Hepatocyte (in vitro differentiated cells): ENCODE data around the gene CCT6B. TPM values are rescaled to one million over a fixed set of nuclear protein-coding genes. Genes with fewer than 3 reads are reported as not detected.

Experiments used
- DNase-seq: peaks from one replicate; pipeline ENCODE4 v3.0.0-alpha.2; 2016; ENCODE audit warnings: low spot score
- H2AFZ ChIP-seq: fragments of 200-600 bp; sonication (generic); 2 replicates; pipeline ENCODE4 v1.6.0; 2016; ENCODE audit warnings: antibody characterized with exemption, mild to moderate bottlenecking
- H3K27ac ChIP-seq: fragments of 200-600 bp; sonication (generic); 2 replicates; pipeline ENCODE4 v1.5.1; 2016; ENCODE audit warnings: mild to moderate bottlenecking
- H3K27me3 ChIP-seq: fragments of 200-600 bp; sonication (generic); 2 replicates; pipeline ENCODE4 v1.6.1; 2016
- H3K36me3 ChIP-seq: fragments of 200-600 bp; sonication (generic); replicated peaks from 2 replicates; pipeline ENCODE4 v1.5.1; 2016; ENCODE audit warnings: low read depth; ENCODE audit not compliant: insufficient read depth
- H3K4me1 ChIP-seq: fragments of 200-600 bp; sonication (generic); 2 replicates; pipeline ENCODE4 v1.5.1; 2016; ENCODE audit warnings: mild to moderate bottlenecking, moderate library complexity; ENCODE audit not compliant: insufficient read depth
- H3K4me2 ChIP-seq: fragments of 200-600 bp; sonication (generic); 2 replicates; pipeline ENCODE4 v1.6.0; 2016
- H3K4me3 ChIP-seq: fragments of 200-600 bp; sonication (generic); 2 replicates; pipeline ENCODE4 v1.5.1; 2016; ENCODE audit warnings: mild to moderate bottlenecking
- H3K79me2 ChIP-seq: fragments of 200-600 bp; sonication (generic); 2 replicates; pipeline ENCODE4 v1.6.0; 2017; ENCODE audit warnings: mild to moderate bottlenecking
- H3K9me2 ChIP-seq: fragments of 200-600 bp; sonication (generic); replicated peaks from 2 replicates; pipeline ENCODE4 v1.6.0; 2017; ENCODE audit warnings: mild to moderate bottlenecking; ENCODE audit not compliant: insufficient read depth
- H3K9me3 ChIP-seq: fragments of 200-600 bp; sonication (generic); 2 replicates; pipeline ENCODE4 v1.5.1; 2016; ENCODE audit warnings: low read depth, mild to moderate bottlenecking
- H4K20me1 ChIP-seq: fragments of 200-600 bp; sonication (generic); 2 replicates; pipeline ENCODE4 v1.6.0; 2016; ENCODE audit warnings: mild to moderate bottlenecking; ENCODE audit not compliant: insufficient read depth, poor library complexity, severe bottlenecking
- EZH2 ChIP-seq: fragments of 200-600 bp; sonication (generic); IDR thresholded peaks from 2 replicates; pipeline ENCODE4 v1.6.1; 2016; ENCODE audit warnings: antibody characterized with exemption, mild to moderate bottlenecking, borderline replicate concordance
- EZH2phosphoT487 ChIP-seq: fragments of 200-600 bp; sonication (generic); IDR thresholded peaks from one replicate; pipeline ENCODE4 v1.6.1; 2018; ENCODE audit warnings: antibody characterized with exemption, mild to moderate bottlenecking, low read depth, moderate library complexity; ENCODE audit not compliant: unreplicated experiment, severe bottlenecking
- WGBS: methylation state at CpG from one replicate; pipeline ENCODE4 v1.1.6; 2016; ENCODE audit warnings: low lambda C conversion rate; ENCODE audit errors: missing lambda C conversion rate; 5-methylcytosine and 5-hydroxymethylcytosine counted together
- polyA plus RNA-seq: library from polyadenylated mRNA; unstranded; fragments of >200 nt; fragmentation: Nextera tagmentation; extraction: Ambion mirVana; gene quantifications from 2 replicates; pipeline ENCODE4 v1.2.1, GENCODE V29; 2016
- total RNA-seq: library from RNA; depleted of rRNA; stranded (reverse); fragments of >200 nt; gene quantifications from 2 replicates; pipeline ENCODE4 v1.2.3, GENCODE V29; 2014
- TF ChIP-seq, protein P1 (sequence below): fragments of 200-600 bp; sonication (generic); IDR thresholded peaks from 2 replicates; pipeline ENCODE4 v1.5.1; 2016; ENCODE audit warnings: antibody characterized with exemption, mild to moderate bottlenecking; ENCODE audit not compliant: poor library complexity

The CCT6B gene
- total and polyA plus RNA-seq, 2 experiments from 2014 or later: 1.7 to 2.6 TPM

- WGBS: 92% methylated on average over 3 of the region's 3 CpGs
Measured at GRCh38 chr17:34991606-34992005, 30.3 kb upstream of the CCT6B start.

GRCh38 chr17:34990921-34991365, 29.7 kb upstream of the CCT6B start:
- H3K27ac ChIP-seq: no peak overlapping the region
- DNase-seq: peak; percentile 56
- H3K4me3 ChIP-seq: no peak overlapping the region
- WGBS: 42% methylated on average over 6 of the region's 6 CpGs
- no peak overlapping the region for H3K4me2 ChIP-seq
- H3K4me1 ChIP-seq: no peaks in the 10 kb centered on the region
- no peaks in the 10 kb centered on the region for H3K79me2 ChIP-seq
- TF ChIP-seq EZH2 (no peak), EZH2phosphoT487 (no peak)
- TF ChIP-seq, protein P1, sequence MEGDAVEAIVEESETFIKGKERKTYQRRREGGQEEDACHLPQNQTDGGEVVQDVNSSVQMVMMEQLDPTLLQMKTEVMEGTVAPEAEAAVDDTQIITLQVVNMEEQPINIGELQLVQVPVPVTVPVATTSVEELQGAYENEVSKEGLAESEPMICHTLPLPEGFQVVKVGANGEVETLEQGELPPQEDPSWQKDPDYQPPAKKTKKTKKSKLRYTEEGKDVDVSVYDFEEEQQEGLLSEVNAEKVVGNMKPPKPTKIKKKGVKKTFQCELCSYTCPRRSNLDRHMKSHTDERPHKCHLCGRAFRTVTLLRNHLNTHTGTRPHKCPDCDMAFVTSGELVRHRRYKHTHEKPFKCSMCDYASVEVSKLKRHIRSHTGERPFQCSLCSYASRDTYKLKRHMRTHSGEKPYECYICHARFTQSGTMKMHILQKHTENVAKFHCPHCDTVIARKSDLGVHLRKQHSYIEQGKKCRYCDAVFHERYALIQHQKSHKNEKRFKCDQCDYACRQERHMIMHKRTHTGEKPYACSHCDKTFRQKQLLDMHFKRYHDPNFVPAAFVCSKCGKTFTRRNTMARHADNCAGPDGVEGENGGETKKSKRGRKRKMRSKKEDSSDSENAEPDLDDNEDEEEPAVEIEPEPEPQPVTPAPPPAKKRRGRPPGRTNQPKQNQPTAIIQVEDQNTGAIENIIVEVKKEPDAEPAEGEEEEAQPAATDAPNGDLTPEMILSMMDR: no peak
- H3K9me2 ChIP-seq: no peaks in the 10 kb centered on the region
- H3K27me3 ChIP-seq: no peaks in the 10 kb centered on the region
- no peak overlapping the region for H2AFZ ChIP-seq
- H4K20me1 ChIP-seq: no peaks in the 10 kb centered on the region
- H3K9me3 ChIP-seq: no peaks in the 10 kb centered on the region
- H3K36me3 ChIP-seq: no peaks in the 10 kb centered on the region

More at GRCh38 chr17:34991606-34992005, 30.3 kb upstream of the CCT6B start:
- Histone ChIP-seq H3K4me2 (no peak overlapping the region), H3K36me3 (no peaks in the 10 kb centered on the region), H3K27me3 (no peaks in the 10 kb centered on the region), H4K20me1 (no peaks in the 10 kb centered on the region), H3K9me2 (no peaks in the 10 kb centered on the region), H3K4me1 (no peaks in the 10 kb centered on the region), H3K27ac (no peak overlapping the region), H2AFZ (no peak overlapping the region), H3K4me3 (no peak overlapping the region), H3K79me2 (no peaks in the 10 kb centered on the region), H3K9me3 (no peaks in the 10 kb centered on the region)
- DNase-seq: no peak
- TF ChIP-seq, protein P1: no peak
- TF ChIP-seq EZH2 (no peak), EZH2phosphoT487 (no peak)

- 96% methylated on average over 10 of the region's 10 CpGs for WGBS
- Histone ChIP-seq H3K27ac (no peak overlapping the region), H3K9me3 (no peaks in the 10 kb centered on the region), H3K4me2 (no peak overlapping the region), H3K79me2 (peaks cover 7% of the 10 kb centered on the region), H3K36me3 (no peaks in the 10 kb centered on the region), H2AFZ (no peak overlapping the region), H3K27me3 (no peaks in the 10 kb centered on the region), H3K9me2 (no peaks in the 10 kb centered on the region), H4K20me1 (no peaks in the 10 kb centered on the region), H3K4me1 (no peaks in the 10 kb centered on the region), H3K4me3 (no peak overlapping the region)
- TF ChIP-seq EZH2 (no peak), EZH2phosphoT487 (no peak)
- TF ChIP-seq, protein P1: no peak
- no peak for DNase-seq
Measured at GRCh38 chr17:34989473-34989872, 28.2 kb upstream of the CCT6B start.

DNA sequence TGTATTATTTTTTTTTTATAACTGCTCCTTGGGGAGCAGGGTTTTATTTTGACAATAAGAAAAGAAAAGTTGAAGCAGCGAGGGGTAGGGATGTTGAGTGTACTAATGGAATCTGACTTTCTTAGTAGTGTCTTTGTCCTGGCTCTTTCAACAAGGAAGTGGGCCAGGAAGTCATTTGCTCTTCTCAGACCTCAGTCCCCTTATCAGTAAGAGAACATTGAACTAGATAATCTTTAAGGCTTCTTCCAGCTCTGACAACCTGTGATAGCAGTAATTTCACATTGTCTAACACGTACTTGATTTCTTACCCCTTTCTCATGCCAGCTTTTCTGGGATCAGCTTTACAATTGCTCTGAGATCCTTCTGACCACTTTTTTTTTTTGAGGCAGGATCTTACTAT, 27.4 kb upstream of the CCT6B start:
- Histone ChIP-seq H3K27ac (no peak overlapping the region), H4K20me1 (no peaks in the 10 kb centered on the region), H3K36me3 (no peaks in the 10 kb centered on the region), H3K79me2 (peaks cover 15% of the 10 kb centered on the region), H3K27me3 (no peaks in the 10 kb centered on the region), H3K9me2 (no peaks in the 10 kb centered on the region), H3K4me2 (no peak overlapping the region), H2AFZ (no peak overlapping the region), H3K4me3 (no peak overlapping the region), H3K9me3 (no peaks in the 10 kb centered on the region), H3K4me1 (no peaks in the 10 kb centered on the region)
- DNase-seq: no peak
- no peak for TF ChIP-seq EZH2
- no peak for TF ChIP-seq EZH2phosphoT487
- TF ChIP-seq, protein P1: no peak
- WGBS: 81% methylated on average over 2 of the region's 2 CpGs
